HG03103 (cell line): Measurements from ENCODE around the gene TAPBPL.
"Not testable (repeated sequence)": the region's sequence is repeated elsewhere in the genome, so short reads cannot be mapped to it uniquely, and the experiment has no call there.

Experiments used
- ATAC-seq: cut with Tn5 transposase; IDR thresholded peaks from one replicate; pipeline ENCODE4 v1.9.1; 2021; ENCODE audit warnings: low read depth; ENCODE audit not compliant: unreplicated experiment

TAPBPL gene

GRCh38 chr12:6461401-6462233 is 9.8 kb downstream of the TAPBPL start:
- ATAC-seq = peak; percentile 67

GRCh38 chr12:6462234-6462995 is 10.6 kb downstream of the TAPBPL start:
- no peak for ATAC-seq

DNA sequence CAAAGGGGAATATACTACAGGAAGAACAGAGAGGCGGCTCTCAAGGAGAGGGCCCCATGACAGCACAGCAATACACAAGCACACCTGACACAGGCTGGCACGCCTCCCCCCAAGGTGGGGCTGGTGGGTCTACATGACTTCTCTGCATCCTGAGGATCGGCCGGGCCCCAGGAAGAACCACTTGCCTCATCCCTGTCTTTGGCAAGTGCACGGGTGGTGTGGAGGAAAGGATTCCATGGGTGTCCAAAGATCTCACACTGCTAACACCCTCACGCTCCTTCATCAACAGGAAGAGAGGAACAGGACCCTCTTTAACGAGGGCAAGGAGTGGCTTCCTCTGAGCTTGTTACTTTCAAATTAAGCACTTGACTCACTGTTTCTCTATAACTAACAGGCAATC is 11.4 kb downstream of the TAPBPL start:
- ATAC-seq = no peak

DNA sequence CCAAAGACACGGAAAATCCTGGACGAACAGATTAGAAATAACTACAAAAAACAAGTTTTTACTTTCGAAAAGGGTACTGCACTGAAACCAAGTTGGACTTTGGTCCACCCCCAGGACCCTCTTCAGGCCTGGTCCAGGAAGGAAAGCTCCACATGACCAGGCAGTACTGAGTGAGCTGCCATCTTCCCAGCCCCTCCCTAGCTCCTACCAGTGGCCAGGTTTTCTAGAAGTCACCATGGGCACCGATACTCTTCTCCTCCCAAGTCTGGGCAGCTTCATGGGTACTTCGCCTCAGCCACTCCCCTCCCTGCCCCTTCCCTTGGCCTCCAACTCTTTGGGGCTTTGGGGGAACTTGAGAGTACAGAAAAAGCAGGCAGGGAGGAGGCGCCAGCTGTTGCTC is 12.0 kb downstream of the TAPBPL start:
- no peak for ATAC-seq

DNA sequence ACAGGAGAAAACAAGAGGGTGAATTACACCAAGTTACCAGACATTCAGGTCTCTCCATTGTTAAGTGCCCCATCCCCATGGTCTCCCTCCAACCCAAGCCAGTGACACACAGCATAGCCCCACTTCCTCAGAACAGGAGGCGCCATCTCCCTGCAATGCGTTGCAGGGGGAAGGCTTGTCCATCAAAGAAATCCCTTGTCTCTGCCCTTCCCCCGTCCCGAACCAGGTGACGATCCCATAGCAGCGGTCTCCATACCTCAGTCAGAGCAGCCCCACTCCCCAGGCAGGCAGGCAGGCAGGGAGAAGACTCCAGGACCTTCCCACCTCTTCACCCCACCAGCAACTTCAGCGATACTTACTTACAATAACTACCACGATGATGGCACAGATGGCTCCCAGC is 12.7 kb downstream of the TAPBPL start:
- no peak for ATAC-seq

- ATAC-seq = no peak
Observed at GRCh38 chr12:6465467-6466183, 13.8 kb downstream of the TAPBPL start.

GRCh38 chr12:6466184-6466573 is 14.3 kb downstream of the TAPBPL start:
- ATAC-seq = no peak

DNA sequence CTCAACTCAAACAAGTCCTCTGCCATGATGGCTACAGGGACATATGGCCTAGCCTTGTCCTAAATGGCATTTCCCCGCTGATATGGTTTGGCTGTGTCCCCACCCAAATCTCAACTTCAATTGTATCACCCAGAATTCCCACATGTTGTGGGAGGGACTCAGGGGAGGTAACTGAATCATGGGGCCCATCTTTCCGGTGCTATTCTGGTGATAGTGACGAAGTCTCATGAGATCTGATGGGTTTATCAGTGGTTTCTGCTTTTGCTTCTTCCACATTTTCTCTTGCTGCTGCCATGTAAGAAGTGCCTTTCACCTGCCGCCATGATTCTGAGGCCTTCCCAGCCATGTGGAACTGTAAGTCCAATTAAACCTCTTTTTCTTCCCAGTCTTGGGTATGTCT is 14.9 kb downstream of the TAPBPL start:
- ATAC-seq = not testable (repeated sequence)

DNA sequence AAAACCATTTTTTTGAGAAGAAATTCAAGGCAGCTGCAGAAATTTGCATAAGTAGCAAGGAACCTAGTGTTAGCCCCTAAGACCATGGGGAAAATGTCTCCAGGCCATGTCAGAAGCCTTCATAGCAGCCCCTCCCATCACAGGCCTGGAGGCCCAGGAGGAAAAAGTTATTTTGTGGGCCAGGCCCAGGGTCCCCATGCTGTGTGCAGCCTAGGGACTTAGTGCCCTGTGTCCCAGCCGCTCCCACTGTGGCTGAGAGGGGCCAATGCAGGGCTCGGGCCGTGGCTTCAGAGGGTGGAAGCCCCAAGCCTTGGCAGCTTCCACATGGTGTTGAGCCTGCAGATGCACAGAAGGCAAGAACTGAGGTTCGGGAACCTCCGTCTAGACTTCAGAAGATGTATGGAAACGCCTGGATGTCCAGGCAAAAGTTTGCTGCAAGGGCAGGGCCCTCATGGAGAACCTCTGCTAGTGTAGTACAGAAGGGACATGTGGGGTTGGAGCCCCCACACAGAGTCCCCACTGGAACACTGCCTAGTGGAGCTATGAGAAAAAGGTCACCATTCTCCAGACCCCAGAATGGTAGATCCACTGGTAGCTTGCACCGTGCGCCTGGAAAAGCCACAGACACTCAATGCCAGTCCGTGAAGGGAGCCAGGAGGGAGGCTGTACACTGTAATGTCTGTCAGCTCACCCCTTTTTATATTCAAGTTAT is 15.9 kb downstream of the TAPBPL start:
- ATAC-seq = not testable (repeated sequence)

DNA sequence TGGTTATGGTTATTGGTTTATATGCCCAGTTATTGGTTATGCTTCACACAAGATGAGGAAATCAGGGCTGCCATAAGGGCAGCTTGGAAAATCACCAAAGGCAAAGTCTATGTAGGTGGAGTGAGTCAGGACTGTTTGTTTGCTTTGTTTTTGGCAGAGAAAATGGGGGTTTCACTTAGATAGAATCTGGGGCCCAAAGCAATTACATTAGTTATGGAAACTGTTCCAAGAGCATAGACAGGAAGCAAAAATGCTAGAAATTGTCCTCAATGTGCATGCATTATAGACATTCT is 16.4 kb downstream of the TAPBPL start:
- no peak for ATAC-seq

- no peak for ATAC-seq
Observed at GRCh38 chr12:6469092-6469491, 17.2 kb downstream of the TAPBPL start.

DNA sequence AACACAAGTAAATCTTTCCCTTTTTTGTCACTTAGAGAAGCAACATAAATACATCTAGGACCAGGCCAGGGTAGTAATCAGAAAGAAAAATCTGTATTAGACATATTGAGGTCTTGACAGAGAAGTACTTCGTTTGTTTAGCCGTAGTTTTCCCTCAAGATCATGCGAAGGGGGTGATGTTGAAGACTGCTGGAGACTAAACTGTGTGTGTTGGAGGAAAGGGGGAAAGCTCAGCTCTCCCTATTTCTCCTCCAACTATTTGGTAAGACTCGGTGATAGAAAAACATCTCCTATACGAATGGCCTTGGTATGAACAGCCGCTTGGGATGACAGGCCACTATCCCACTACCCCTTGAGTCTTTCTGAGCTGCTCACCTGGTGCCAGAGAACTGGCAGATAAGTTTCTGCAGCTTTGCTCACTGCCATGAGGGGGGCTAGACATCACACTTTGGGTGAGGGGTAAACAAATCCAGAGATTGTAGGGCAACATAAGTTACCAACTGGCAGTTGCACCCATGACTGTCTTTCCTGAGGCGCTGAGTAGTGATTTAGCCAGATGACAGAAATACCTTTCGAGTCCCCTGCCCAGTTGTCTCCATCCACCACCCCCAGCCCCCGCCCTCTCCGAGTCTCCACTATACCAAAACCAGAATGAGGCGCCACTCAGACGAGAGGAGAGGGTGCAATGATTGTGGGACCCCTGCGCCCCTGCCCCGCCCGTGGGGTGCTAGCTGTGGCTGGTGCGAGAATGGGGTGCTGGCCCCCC is 17.9 kb downstream of the TAPBPL start:
- no peak for ATAC-seq

DNA sequence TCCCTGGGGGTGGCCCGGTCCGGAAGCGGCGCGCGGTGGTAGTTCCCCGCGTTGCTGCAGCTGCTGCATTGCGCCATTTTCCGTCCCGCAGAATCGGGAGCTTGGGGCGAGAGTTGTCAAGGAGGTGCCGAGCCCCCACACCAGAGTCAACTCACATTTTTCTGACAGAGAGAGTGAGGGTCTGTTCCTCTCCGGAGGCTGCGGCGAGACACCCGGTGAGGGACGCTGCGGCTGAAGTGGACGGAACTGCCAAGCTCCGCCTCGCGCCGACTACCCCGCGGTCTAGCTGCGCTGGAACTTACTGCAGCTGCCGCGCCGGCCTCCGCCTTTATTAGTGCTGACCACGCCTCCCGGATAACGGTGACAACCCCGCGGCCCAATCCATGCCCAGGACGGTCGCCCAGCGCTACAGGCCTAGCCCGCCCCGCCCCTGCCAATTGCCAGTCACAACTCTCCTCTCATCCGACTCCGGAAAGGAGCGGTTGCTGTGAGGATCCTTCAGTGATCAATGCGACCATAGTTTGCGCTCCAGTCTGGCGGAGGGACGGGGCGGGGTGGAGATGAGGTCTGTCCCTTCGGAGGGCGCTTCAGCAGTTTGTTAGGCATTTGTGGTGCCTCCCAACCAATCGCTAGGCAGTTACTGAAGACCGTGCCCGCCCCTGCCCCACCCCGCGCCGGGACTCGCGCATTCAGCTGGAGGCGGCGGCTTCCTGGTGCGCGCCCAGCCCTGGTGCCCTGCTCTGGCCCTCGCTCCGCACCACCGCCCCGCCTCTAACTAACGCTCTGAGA is 18.7 kb downstream of the TAPBPL start, which contains the start of gene VAMP1:
VAMP1 (minus strand) TSS at position 303 of the 789 bp plus-strand sequence; CDS start at position 157, 146 bp downstream.
- peak; percentile 79 for ATAC-seq

- no peak for ATAC-seq
Observed at GRCh38 chr12:6471989-6472360, 20.1 kb downstream of the TAPBPL start.

- ATAC-seq = no peak
Observed at GRCh38 chr12:6472491-6472890, 20.6 kb downstream of the TAPBPL start.

- not testable (repeated sequence) for ATAC-seq
Observed at GRCh38 chr12:6475233-6475975, 23.6 kb downstream of the TAPBPL start.

DNA sequence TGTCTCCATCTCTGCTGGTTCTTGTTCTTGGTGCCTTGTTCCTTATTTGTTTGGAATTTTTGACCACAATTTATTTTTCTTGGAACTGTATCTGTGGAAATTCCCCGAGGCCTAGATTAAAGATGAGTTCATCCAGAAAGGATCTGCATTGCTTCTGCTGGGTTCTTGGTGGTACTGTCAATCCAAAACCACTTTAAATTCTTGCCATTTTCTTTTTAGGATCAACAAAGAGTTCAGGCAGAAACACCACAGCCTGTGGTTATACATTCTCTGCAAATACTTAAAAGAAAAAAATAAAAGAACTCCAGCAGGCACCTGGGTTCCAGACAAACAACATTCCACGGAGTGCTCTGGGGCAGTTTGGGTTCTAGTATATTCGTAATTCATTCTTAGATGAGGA is 24.6 kb downstream of the TAPBPL start:
- no peak for ATAC-seq

GRCh38 chr12:6477601-6478377 is 25.9 kb downstream of the TAPBPL start:
- not testable (repeated sequence) for ATAC-seq
